ENCODE measurements around the gene CRY1.

The CRY1 gene

GRCh38 chr12:106978035-106978800 is 115.1 kb downstream of the CRY1 start:
- H3K4me1 ChIP-seq (ENCODE audit: control insufficient read depth in 1 of 2, insufficient read depth in 2 of 2, low read length in 2 of 2) = peaks cover 29 to 50% of the 10 kb centered on the region in 2 donors

GRCh38 chr12:106976668-106977067 is 116.7 kb downstream of the CRY1 start:
- Histone ChIP-seq H3K4me1 (ENCODE audit: control insufficient read depth in 1 of 2, insufficient read depth in 2 of 2, low read length in 2 of 2) (peaks cover 29 to 52% of the 10 kb centered on the region in 2 donors), H3K36me3 (ENCODE audit: control insufficient read depth in 1 of 2, insufficient read depth in 2 of 2, low read length in 2 of 2) (peaks cover under 1 to 4% of the 10 kb centered on the region in 2 donors)

More at GRCh38 chr12:106978035-106978800, 115.1 kb downstream of the CRY1 start:
- Histone ChIP-seq H3K9me3 (ENCODE audit: control insufficient read depth in 1 of 2, low read length in 2 of 2) (no peaks in the 10 kb centered on the region), H3K27ac (ENCODE audit: low read length) (peak overlapping the region; percentile 13), H3K4me3 (ENCODE audit: low read depth in 1 of 2, low read length in 2 of 2) (peak overlapping the region; percentile 17 to 22), H3K36me3 (ENCODE audit: control insufficient read depth in 1 of 2, insufficient read depth in 2 of 2, low read length in 2 of 2) (no peaks in the 10 kb centered on the region), H3K27me3 (ENCODE audit: low read depth, low read length) (no peaks in the 10 kb centered on the region)

GRCh38 chr12:106975993-106976658 is 117.2 kb downstream of the CRY1 start:
- Histone ChIP-seq H3K4me3 (ENCODE audit: low read depth in 1 of 2, low read length in 2 of 2) (no peak overlapping the region), H3K27me3 (ENCODE audit: low read depth, low read length) (no peaks in the 10 kb centered on the region), H3K4me1 (ENCODE audit: control insufficient read depth in 1 of 2, insufficient read depth in 2 of 2, low read length in 2 of 2) (peaks cover 29 to 52% of the 10 kb centered on the region in 2 donors), H3K27ac (ENCODE audit: low read length) (peak overlapping the region; percentile 65), H3K9me3 (ENCODE audit: control insufficient read depth in 1 of 2, low read length in 2 of 2) (no peaks in the 10 kb centered on the region), H3K36me3 (ENCODE audit: control insufficient read depth in 1 of 2, insufficient read depth in 2 of 2, low read length in 2 of 2) (peaks cover 6 to 10% of the 10 kb centered on the region in 2 donors)

More at GRCh38 chr12:106976668-106977067, 116.7 kb downstream of the CRY1 start:
- Histone ChIP-seq H3K27me3 (ENCODE audit: low read depth, low read length) (no peaks in the 10 kb centered on the region), H3K27ac (ENCODE audit: low read length) (peak overlapping the region; percentile 65), H3K4me3 (ENCODE audit: low read depth in 1 of 2, low read length in 2 of 2) (no peak overlapping the region), H3K9me3 (ENCODE audit: control insufficient read depth in 1 of 2, low read length in 2 of 2) (no peaks in the 10 kb centered on the region)

GRCh38 chr12:106975098-106975497 is 118.3 kb downstream of the CRY1 start:
- Histone ChIP-seq H3K27ac (ENCODE audit: low read length) (no peak overlapping the region), H3K4me1 (ENCODE audit: control insufficient read depth in 1 of 2, insufficient read depth in 2 of 2, low read length in 2 of 2) (peaks cover 29 to 52% of the 10 kb centered on the region in 2 donors), H3K36me3 (ENCODE audit: control insufficient read depth in 1 of 2, insufficient read depth in 2 of 2, low read length in 2 of 2) (peaks cover 9 to 16% of the 10 kb centered on the region in 2 donors), H3K9me3 (ENCODE audit: control insufficient read depth in 1 of 2, low read length in 2 of 2) (no peaks in the 10 kb centered on the region), H3K4me3 (ENCODE audit: low read depth in 1 of 2, low read length in 2 of 2) (no peak overlapping the region), H3K27me3 (ENCODE audit: low read depth, low read length) (no peaks in the 10 kb centered on the region)

- H3K9me3 ChIP-seq (ENCODE audit: control insufficient read depth in 1 of 2, low read length in 2 of 2) = no peaks in the 10 kb centered on the region
- H3K27me3 ChIP-seq (ENCODE audit: low read depth, low read length) = no peaks in the 10 kb centered on the region
- no peak overlapping the region for H3K27ac ChIP-seq (ENCODE audit: low read length)
- peaks cover 9 to 16% of the 10 kb centered on the region in 2 donors for H3K36me3 ChIP-seq (ENCODE audit: control insufficient read depth in 1 of 2, insufficient read depth in 2 of 2, low read length in 2 of 2)
- no peak overlapping the region for H3K4me3 ChIP-seq (ENCODE audit: low read depth in 1 of 2, low read length in 2 of 2)
- H3K4me1 ChIP-seq (ENCODE audit: control insufficient read depth in 1 of 2, insufficient read depth in 2 of 2, low read length in 2 of 2) = peaks cover 29 to 52% of the 10 kb centered on the region in 2 donors
These were observed 118.8 kb downstream of the CRY1 start for GRCh38 chr12:106974511-106974910.

GRCh38 chr12:106973545-106973944 is 119.8 kb downstream of the CRY1 start:
- H3K9me3 ChIP-seq (ENCODE audit: control insufficient read depth in 1 of 2, low read length in 2 of 2) = no peaks in the 10 kb centered on the region
- H3K4me3 ChIP-seq (ENCODE audit: low read depth in 1 of 2, low read length in 2 of 2) = no peak overlapping the region
- no peaks in the 10 kb centered on the region for H3K27me3 ChIP-seq (ENCODE audit: low read depth, low read length)
- H3K36me3 ChIP-seq (ENCODE audit: control insufficient read depth in 1 of 2, insufficient read depth in 2 of 2, low read length in 2 of 2) = peaks cover 9 to 16% of the 10 kb centered on the region in 2 donors
- no peak overlapping the region for H3K27ac ChIP-seq (ENCODE audit: low read length)
- H3K4me1 ChIP-seq (ENCODE audit: control insufficient read depth in 1 of 2, insufficient read depth in 2 of 2, low read length in 2 of 2) = peaks cover 28 to 49% of the 10 kb centered on the region in 2 donors

- H3K27me3 ChIP-seq (ENCODE audit: low read depth, low read length) = no peaks in the 10 kb centered on the region
- peaks cover 11 to 24% of the 10 kb centered on the region in 2 donors for H3K4me1 ChIP-seq (ENCODE audit: control insufficient read depth in 1 of 2, insufficient read depth in 2 of 2, low read length in 2 of 2)
- no peak overlapping the region for H3K27ac ChIP-seq (ENCODE audit: low read length)
- peaks cover 21 to 23% of the 10 kb centered on the region in 2 donors for H3K36me3 ChIP-seq (ENCODE audit: control insufficient read depth in 1 of 2, insufficient read depth in 2 of 2, low read length in 2 of 2)
- no peaks in the 10 kb centered on the region for H3K9me3 ChIP-seq (ENCODE audit: control insufficient read depth in 1 of 2, low read length in 2 of 2)
- no peak overlapping the region for H3K4me3 ChIP-seq (ENCODE audit: low read depth in 1 of 2, low read length in 2 of 2)
These were observed 122.3 kb downstream of the CRY1 start for GRCh38 chr12:106971065-106971464.

GRCh38 chr12:106964526-106964925 is 128.8 kb downstream of the CRY1 start:
- Histone ChIP-seq H3K9me3 (ENCODE audit: control insufficient read depth in 1 of 2, low read length in 2 of 2) (no peaks in the 10 kb centered on the region), H3K4me1 (ENCODE audit: control insufficient read depth in 1 of 2, insufficient read depth in 2 of 2, low read length in 2 of 2) (no peaks in the 10 kb centered on the region), H3K4me3 (ENCODE audit: low read depth in 1 of 2, low read length in 2 of 2) (no peak overlapping the region), H3K27ac (ENCODE audit: low read length) (no peak overlapping the region), H3K36me3 (ENCODE audit: control insufficient read depth in 1 of 2, insufficient read depth in 2 of 2, low read length in 2 of 2) (peaks cover 14 to 18% of the 10 kb centered on the region in 2 donors), H3K27me3 (ENCODE audit: low read depth, low read length) (no peaks in the 10 kb centered on the region)

- H3K4me1 ChIP-seq (ENCODE audit: control insufficient read depth in 1 of 2, insufficient read depth in 2 of 2, low read length in 2 of 2) = peaks cover 9 to 13% of the 10 kb centered on the region in 2 donors
These were observed 131.1 kb downstream of the CRY1 start for GRCh38 chr12:106962286-106962685.

GRCh38 chr12:106960443-106960842 is 132.9 kb downstream of the CRY1 start:
- peaks cover 8 to 13% of the 10 kb centered on the region in 2 donors for H3K36me3 ChIP-seq (ENCODE audit: control insufficient read depth in 1 of 2, insufficient read depth in 2 of 2, low read length in 2 of 2)
- no peak overlapping the region for H3K27ac ChIP-seq (ENCODE audit: low read length)
- H3K27me3 ChIP-seq (ENCODE audit: low read depth, low read length) = no peaks in the 10 kb centered on the region
- H3K9me3 ChIP-seq (ENCODE audit: control insufficient read depth in 1 of 2, low read length in 2 of 2) = no peaks in the 10 kb centered on the region
- H3K4me3 ChIP-seq (ENCODE audit: low read depth in 1 of 2, low read length in 2 of 2) = no peak overlapping the region
- peaks cover 9 to 13% of the 10 kb centered on the region in 2 donors for H3K4me1 ChIP-seq (ENCODE audit: control insufficient read depth in 1 of 2, insufficient read depth in 2 of 2, low read length in 2 of 2)

More at GRCh38 chr12:106962286-106962685, 131.1 kb downstream of the CRY1 start:
- Histone ChIP-seq H3K9me3 (ENCODE audit: control insufficient read depth in 1 of 2, low read length in 2 of 2) (no peaks in the 10 kb centered on the region), H3K36me3 (ENCODE audit: control insufficient read depth in 1 of 2, insufficient read depth in 2 of 2, low read length in 2 of 2) (peaks cover 6 to 8% of the 10 kb centered on the region in 2 donors), H3K27ac (ENCODE audit: low read length) (no peak overlapping the region), H3K4me3 (ENCODE audit: low read depth in 1 of 2, low read length in 2 of 2) (no peak overlapping the region), H3K27me3 (ENCODE audit: low read depth, low read length) (no peaks in the 10 kb centered on the region)

GRCh38 chr12:106957583-106957982 is 135.8 kb downstream of the CRY1 start:
- H3K27me3 ChIP-seq (ENCODE audit: low read depth, low read length) = no peaks in the 10 kb centered on the region
- H3K27ac ChIP-seq (ENCODE audit: low read length) = peak overlapping the region; percentile 96
- H3K36me3 ChIP-seq (ENCODE audit: control insufficient read depth in 1 of 2, insufficient read depth in 2 of 2, low read length in 2 of 2) = peaks cover 0 to 13% of the 10 kb centered on the region in 2 donors
- no peaks in the 10 kb centered on the region for H3K9me3 ChIP-seq (ENCODE audit: control insufficient read depth in 1 of 2, low read length in 2 of 2)
- peaks cover 13 to 15% of the 10 kb centered on the region in 2 donors for H3K4me1 ChIP-seq (ENCODE audit: control insufficient read depth in 1 of 2, insufficient read depth in 2 of 2, low read length in 2 of 2)
- peak overlapping the region; percentile 88 to 91 for H3K4me3 ChIP-seq (ENCODE audit: low read depth in 1 of 2, low read length in 2 of 2)

Measured in muscle layer of duodenum (tissue), 2 donors.